A549 (cell line): ENCODE results near the gene BCAS1.

Source experiments
- CTCF ChIP-seq: fragments of >200 bp; sonication (Bioruptor Twin); formaldehyde crosslinking; IDR thresholded peaks from 3 replicates; pipeline ENCODE4 v1.5.1; 2016
- EP300 ChIP-seq, 2 experiments: fragments of >200 bp; sonication (Bioruptor Twin); formaldehyde crosslinking; IDR thresholded peaks; 2 replicates in 1 of 2; 3 replicates in 1 of 2; pipeline ENCODE4 v1.6.1; 2016 to 2017
- HDAC2 ChIP-seq: fragments of 200-600 bp; sonication (generic); IDR thresholded peaks from 2 replicates; pipeline ENCODE4 v1.6.1; 2016
- HES2 ChIP-seq: fragments of >200 bp; sonication (Bioruptor Twin); formaldehyde crosslinking; IDR thresholded peaks from 2 replicates; pipeline ENCODE4 v1.6.1; 2016
- JUNB ChIP-seq: fragments of >200 bp; sonication (Bioruptor Twin); formaldehyde crosslinking; IDR thresholded peaks from 2 replicates; pipeline ENCODE4 v1.6.1; 2016
- MYC ChIP-seq: IDR thresholded peaks from 2 replicates; pipeline ENCODE4 v1.6.1; 2012; ENCODE audit warnings: mild to moderate bottlenecking, inconsistent platforms, low read length, improper control_type of control experiment, borderline replicate concordance
- POLR2A ChIP-seq: IDR thresholded peaks from 2 replicates; pipeline ENCODE4 v1.6.1; 2012; ENCODE audit warnings: mild to moderate bottlenecking, low read length
- TF ChIP-seq, protein P1 (sequence below): fragments of 150-350 bp; IDR thresholded peaks from 2 replicates; pipeline ENCODE4 v1.6.1; 2014; ENCODE audit warnings: low read depth, mild to moderate bottlenecking, low read length
- TF ChIP-seq, protein P2 (sequence below): fragments of 450-650 bp; IDR thresholded peaks from 2 replicates; pipeline ENCODE4 v1.6.1; 2014; ENCODE audit warnings: antibody characterized with exemption

DNA sequence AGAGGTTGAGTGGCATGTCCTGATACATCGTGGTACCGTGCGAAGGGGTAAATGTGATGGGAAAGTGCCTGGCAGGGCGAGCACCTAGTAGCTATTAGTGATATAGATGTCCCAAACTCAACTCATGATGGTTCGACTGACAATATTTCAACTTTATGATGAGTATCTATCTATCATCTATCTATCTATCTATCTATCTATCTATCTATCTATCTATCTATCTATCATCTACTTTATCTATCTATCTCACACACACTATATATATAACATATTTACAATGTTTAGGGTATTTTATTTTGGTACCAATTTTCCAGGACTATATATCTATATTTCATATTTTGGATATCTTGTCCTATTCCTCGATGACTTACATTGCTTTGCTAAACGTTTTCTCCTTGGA lies 5.5 kb downstream of the BCAS1 start:
- TF ChIP-seq CTCF (no peak), MYC (no peak), EP300 (IDR thresholded peaks at IDR 0.05) (no peak), HDAC2 (no peak), HES2 (no peak), POLR2A (no peak), JUNB (no peak)
- TF ChIP-seq, protein P1, sequence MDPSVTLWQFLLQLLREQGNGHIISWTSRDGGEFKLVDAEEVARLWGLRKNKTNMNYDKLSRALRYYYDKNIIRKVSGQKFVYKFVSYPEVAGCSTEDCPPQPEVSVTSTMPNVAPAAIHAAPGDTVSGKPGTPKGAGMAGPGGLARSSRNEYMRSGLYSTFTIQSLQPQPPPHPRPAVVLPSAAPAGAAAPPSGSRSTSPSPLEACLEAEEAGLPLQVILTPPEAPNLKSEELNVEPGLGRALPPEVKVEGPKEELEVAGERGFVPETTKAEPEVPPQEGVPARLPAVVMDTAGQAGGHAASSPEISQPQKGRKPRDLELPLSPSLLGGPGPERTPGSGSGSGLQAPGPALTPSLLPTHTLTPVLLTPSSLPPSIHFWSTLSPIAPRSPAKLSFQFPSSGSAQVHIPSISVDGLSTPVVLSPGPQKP = no peak
- TF ChIP-seq, protein P2, sequence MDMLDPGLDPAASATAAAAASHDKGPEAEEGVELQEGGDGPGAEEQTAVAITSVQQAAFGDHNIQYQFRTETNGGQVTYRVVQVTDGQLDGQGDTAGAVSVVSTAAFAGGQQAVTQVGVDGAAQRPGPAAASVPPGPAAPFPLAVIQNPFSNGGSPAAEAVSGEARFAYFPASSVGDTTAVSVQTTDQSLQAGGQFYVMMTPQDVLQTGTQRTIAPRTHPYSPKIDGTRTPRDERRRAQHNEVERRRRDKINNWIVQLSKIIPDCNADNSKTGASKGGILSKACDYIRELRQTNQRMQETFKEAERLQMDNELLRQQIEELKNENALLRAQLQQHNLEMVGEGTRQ = no peak
